H1 (cell line): ENCODE results near the gene HEBP2. TPM values are rescaled to one million over a fixed set of nuclear protein-coding genes. Genes with fewer than 3 reads are reported as not detected.

Source experiments
- ASH2L ChIP-seq: fragments of 200-600, 300-600 bp; sonication (generic); IDR thresholded peaks from one replicate; pipeline ENCODE4 v1.7.1; 2017; ENCODE audit warnings: low read length
- CHD1 ChIP-seq: IDR thresholded peaks from 2 replicates; pipeline ENCODE4 v1.6.1; 2012; ENCODE audit warnings: low read depth, low read length, improper control_type of control experiment
- HDAC2 ChIP-seq, 2 experiments: fragments of 300-600 bp in 1 of 2; sonication (generic) in 1 of 2; IDR thresholded peaks; 2 replicates each; pipeline ENCODE4 v1.6.1; 2011 to 2012; ENCODE audit warnings: low read depth in 2 of 2, low read length in 2 of 2, mild to moderate bottlenecking in 2 of 2, moderate library complexity in 2 of 2, borderline replicate concordance in 1 of 2, inconsistent platforms in 1 of 2
- KDM5A ChIP-seq: fragments of 200-600 bp; IDR thresholded peaks from 2 replicates; pipeline ENCODE4 v1.7.1; 2012; ENCODE audit warnings: mild to moderate bottlenecking, low read length, inconsistent platforms, mixed read lengths
- SAP30 ChIP-seq: fragments of 300-600 bp; sonication (generic); IDR thresholded peaks from 2 replicates; pipeline ENCODE4 v1.7.1; 2012; ENCODE audit warnings: low read length, moderate library complexity, mild to moderate bottlenecking, inconsistent platforms; ENCODE audit not compliant: insufficient read depth, insufficient replicate concordance
- SIN3A ChIP-seq, 2 experiments: IDR thresholded peaks in 1 of 2; conservative IDR thresholded peaks in 1 of 2; 2 replicates each; pipeline ENCODE4 v1.6.1; 2011 to 2012; ENCODE audit warnings: low read length in 2 of 2, improper control_type of control experiment in 1 of 2, low read depth in 1 of 2, mild to moderate bottlenecking in 1 of 2
- polyA plus RNA-seq, 7 experiments: library from polyadenylated mRNA; depleted of rRNA in 3 of 7; stranded (reverse) in 5 of 7; unstranded in 2 of 7; fragments of >200 nt in 5 of 7; fragments of 200-250 nt in 2 of 7; gene quantifications; 1 replicate in 5 of 7; 2 replicates in 1 of 7; 4 replicates in 1 of 7; pipeline versions ENCODE4 v1.2.1 to v1.2.3, GENCODE V29; 2011 to 2013; ENCODE audit warnings: missing spikeins in 2 of 7, mixed read lengths in 2 of 7
- total RNA-seq: library from RNA; stranded (reverse); fragmentation: NEBNext Ultra II Directional; extraction: Animal tissue kit (Norgen Biotek cat#: 25700); gene quantifications from 2 replicates; pipeline ENCODE4 v1.2.1, GENCODE V29; 2021

HEBP2 gene
- total and polyA plus RNA-seq, 2 of the 8 experiments (the other 6 are each of a cell fraction or from before 2014, with no cell fraction given) = 6.5 to 37.9 TPM

- TF ChIP-seq SAP30 = no peak
- TF ChIP-seq SIN3A (conservative IDR thresholded peaks at IDR 0.05 in 1 of 2, IDR thresholded peaks at IDR 0.05 in 1 of 2; ENCODE audit: low read depth in 1 of 2, low read length in 2 of 2) = no peak
- TF ChIP-seq ASH2L = no peak
- TF ChIP-seq KDM5A = no peak
- TF ChIP-seq CHD1 = no peak
- no peak for TF ChIP-seq HDAC2 (IDR thresholded peaks at IDR 0.05; ENCODE audit: borderline replicate concordance in 1 of 2, low read depth in 2 of 2, low read length in 2 of 2)
These were observed 20.2 kb upstream of the HEBP2 start (continued) for GRCh38 chr6:138383776-138384175.
